SU-DHL-6 (cell line): Measurements from ENCODE around the gene DRGX.

Source experiments
- H2AFZ ChIP-seq: fragments of 200-600 bp; sonication (generic); 2 replicates; pipeline ENCODE4 v1.6.1; 2014; ENCODE audit warnings: low read depth, mild to moderate bottlenecking, moderate library complexity, mixed read lengths, antibody characterized with exemption, low read length; ENCODE audit not compliant: severe bottlenecking
- H3F3A ChIP-seq: fragments of 200-600 bp; shearing (Covaris generic); 2 replicates; pipeline ENCODE4 v1.6.0; 2016; ENCODE audit warnings: antibody characterized with exemption, mild to moderate bottlenecking; ENCODE audit not compliant: insufficient read depth
- H3K27ac ChIP-seq: fragments of 200-600 bp; sonication (generic); 2 replicates; pipeline ENCODE4 v1.5.1; 2016; ENCODE audit warnings: low read depth, mild to moderate bottlenecking, low read length, moderate library complexity, mixed read lengths
- H3K27me3 ChIP-seq: fragments of 200-600 bp; sonication (generic), shearing (Covaris generic); 2 replicates; pipeline ENCODE4 v1.6.0; 2014; ENCODE audit warnings: mild to moderate bottlenecking, low read length
- H3K36me3 ChIP-seq: fragments of 200-600 bp; sonication (generic); 2 replicates; pipeline ENCODE4 v1.6.1; 2014; ENCODE audit warnings: mild to moderate bottlenecking, low read length, mixed read lengths
- H3K4me2 ChIP-seq: fragments of 300-600, 200-600 bp; shearing (Covaris generic), sonication (generic); 2 replicates; pipeline ENCODE4 v1.6.0; 2014; ENCODE audit warnings: low read length, low read depth, mild to moderate bottlenecking; ENCODE audit not compliant: poor library complexity, severe bottlenecking
- H3K4me3 ChIP-seq: fragments of 200-600 bp; sonication (generic); 2 replicates; pipeline ENCODE4 v1.5.1; 2014; ENCODE audit warnings: antibody characterized with exemption, low read length, mild to moderate bottlenecking, mixed read lengths; ENCODE audit not compliant: insufficient read depth, poor library complexity, severe bottlenecking
- H3K79me2 ChIP-seq: fragments of 200-600 bp; sonication (generic); 2 replicates; pipeline ENCODE4 v1.6.1; 2014; ENCODE audit warnings: mild to moderate bottlenecking, low read length, moderate library complexity; ENCODE audit not compliant: insufficient read depth
- H3K9ac ChIP-seq: fragments of 200-600 bp; sonication (generic); 2 replicates; pipeline ENCODE4 v1.7.0; 2014; ENCODE audit warnings: mild to moderate bottlenecking, low read length
- H3K9me2 ChIP-seq: fragments of 200-600 bp; sonication (generic); replicated peaks from 2 replicates; pipeline ENCODE4 v1.6.1; 2014; ENCODE audit warnings: low read length; ENCODE audit not compliant: insufficient read depth
- H3K9me3 ChIP-seq: fragments of 200-600 bp; sonication (generic); 2 replicates; pipeline ENCODE4 v1.6.1; 2014; ENCODE audit warnings: low read length, mixed read lengths; ENCODE audit not compliant: insufficient read depth
- H4K20me1 ChIP-seq: fragments of 200-600 bp; sonication (generic); 2 replicates; pipeline ENCODE4 v1.6.1; 2014; ENCODE audit warnings: low read depth, mild to moderate bottlenecking, antibody characterized with exemption, low read length, moderate library complexity, mixed read lengths
- EZH2phosphoT487 ChIP-seq: fragments of 200-600 bp; sonication (generic), shearing (Covaris generic); conservative IDR thresholded peaks from 2 replicates; pipeline ENCODE4 v1.6.1; 2018; ENCODE audit warnings: mild to moderate bottlenecking, antibody characterized with exemption, low read length, moderate library complexity, mixed read lengths
- TF ChIP-seq, protein P1 (sequence below): fragments of 200-600 bp; sonication (generic); IDR thresholded peaks from one replicate; pipeline ENCODE4 v1.5.1; 2017; ENCODE audit warnings: antibody characterized with exemption, mild to moderate bottlenecking, low read length, moderate library complexity; ENCODE audit not compliant: insufficient read depth, poor library complexity, severe bottlenecking

The DRGX gene

DNA sequence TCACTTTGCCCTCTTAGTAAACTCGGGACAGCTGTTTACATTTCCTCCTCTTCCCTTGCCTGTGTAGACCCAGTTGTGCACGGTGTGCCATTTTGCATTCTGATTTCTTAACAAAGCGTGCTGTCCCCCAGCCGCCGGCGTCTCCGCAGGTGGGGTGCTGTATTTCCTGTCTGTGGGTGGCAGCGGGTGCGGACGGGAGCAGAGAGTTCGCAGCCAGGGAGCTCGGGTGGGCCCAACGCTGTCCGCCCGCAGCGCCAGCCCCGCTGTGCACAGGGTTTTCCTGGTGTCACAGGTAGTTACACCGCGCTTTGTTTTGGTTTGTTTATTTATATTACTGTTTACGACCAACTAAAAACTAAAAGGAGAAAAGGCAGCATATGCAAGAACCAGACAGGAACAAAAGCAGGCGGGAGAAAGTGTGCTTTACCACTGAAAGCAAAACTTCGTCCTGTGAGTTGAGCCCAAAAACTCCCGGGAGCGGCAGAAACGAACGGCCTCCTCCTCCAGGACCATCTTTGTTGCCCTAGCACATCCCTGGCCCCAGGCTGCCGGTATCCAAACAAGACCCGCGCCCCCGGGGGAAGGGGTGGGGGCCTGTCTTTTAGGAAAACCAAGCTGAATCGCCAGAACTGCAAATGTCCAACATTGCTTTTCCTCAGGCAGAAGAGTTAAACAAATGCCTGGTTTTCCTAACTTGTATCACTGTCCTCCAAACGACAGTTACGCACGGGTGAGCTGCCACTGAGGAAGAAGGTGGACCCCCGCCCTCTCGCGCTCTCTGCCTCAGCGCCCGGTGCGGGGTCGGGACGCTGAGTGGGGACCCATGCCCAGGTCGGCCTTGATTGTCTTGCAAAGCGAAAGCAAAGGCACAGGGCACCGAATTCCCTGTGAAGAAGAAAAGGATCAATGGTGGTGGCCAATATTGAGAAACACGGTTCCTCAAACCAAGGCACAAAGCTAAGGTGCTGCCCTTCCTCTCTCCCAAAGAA, 45.9 kb upstream of the DRGX start:
- Histone ChIP-seq H4K20me1 (no peaks in the 10 kb centered on the region), H3K27me3 (no peaks in the 10 kb centered on the region), H3F3A (no peaks in the 10 kb centered on the region), H3K27ac (no peak overlapping the region), H3K9ac (no peak overlapping the region), H3K9me3 (no peaks in the 10 kb centered on the region), H3K4me2 (no peak overlapping the region), H3K4me3 (no peak overlapping the region), H3K79me2 (no peaks in the 10 kb centered on the region), H3K9me2 (no peaks in the 10 kb centered on the region), H3K36me3 (no peaks in the 10 kb centered on the region), H2AFZ (no peak overlapping the region)
- TF ChIP-seq EZH2phosphoT487 = no peak
- TF ChIP-seq, protein P1, sequence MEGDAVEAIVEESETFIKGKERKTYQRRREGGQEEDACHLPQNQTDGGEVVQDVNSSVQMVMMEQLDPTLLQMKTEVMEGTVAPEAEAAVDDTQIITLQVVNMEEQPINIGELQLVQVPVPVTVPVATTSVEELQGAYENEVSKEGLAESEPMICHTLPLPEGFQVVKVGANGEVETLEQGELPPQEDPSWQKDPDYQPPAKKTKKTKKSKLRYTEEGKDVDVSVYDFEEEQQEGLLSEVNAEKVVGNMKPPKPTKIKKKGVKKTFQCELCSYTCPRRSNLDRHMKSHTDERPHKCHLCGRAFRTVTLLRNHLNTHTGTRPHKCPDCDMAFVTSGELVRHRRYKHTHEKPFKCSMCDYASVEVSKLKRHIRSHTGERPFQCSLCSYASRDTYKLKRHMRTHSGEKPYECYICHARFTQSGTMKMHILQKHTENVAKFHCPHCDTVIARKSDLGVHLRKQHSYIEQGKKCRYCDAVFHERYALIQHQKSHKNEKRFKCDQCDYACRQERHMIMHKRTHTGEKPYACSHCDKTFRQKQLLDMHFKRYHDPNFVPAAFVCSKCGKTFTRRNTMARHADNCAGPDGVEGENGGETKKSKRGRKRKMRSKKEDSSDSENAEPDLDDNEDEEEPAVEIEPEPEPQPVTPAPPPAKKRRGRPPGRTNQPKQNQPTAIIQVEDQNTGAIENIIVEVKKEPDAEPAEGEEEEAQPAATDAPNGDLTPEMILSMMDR = no peak

DNA sequence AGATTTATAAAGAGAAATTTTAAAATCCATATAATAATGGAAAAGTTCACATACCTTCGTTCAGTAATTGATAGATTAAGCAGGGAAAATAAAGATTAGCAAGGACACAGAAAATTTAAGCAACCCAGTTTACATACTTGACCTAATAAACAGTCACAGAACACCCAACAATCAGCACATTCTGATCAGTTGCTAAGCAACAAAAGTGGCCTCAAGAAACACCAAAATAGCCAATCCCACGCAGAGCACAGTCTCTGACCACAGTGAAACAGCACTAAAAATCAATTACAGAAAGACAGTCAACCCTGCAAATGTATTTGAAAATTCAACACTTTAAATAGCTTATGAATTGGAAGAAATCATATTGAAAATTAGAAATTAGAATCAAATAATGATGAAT, 39.3 kb upstream of the DRGX start:
- no peaks in the 10 kb centered on the region for H3F3A ChIP-seq
- no peak overlapping the region for H3K27ac ChIP-seq
- no peaks in the 10 kb centered on the region for H3K9me3 ChIP-seq
- no peaks in the 10 kb centered on the region for H3K36me3 ChIP-seq
- no peaks in the 10 kb centered on the region for H4K20me1 ChIP-seq
- H3K4me2 ChIP-seq = no peak overlapping the region
- no peaks in the 10 kb centered on the region for H3K79me2 ChIP-seq
- H3K27me3 ChIP-seq = no peaks in the 10 kb centered on the region
- no peak overlapping the region for H3K4me3 ChIP-seq
- TF ChIP-seq EZH2phosphoT487 = no peak
- TF ChIP-seq, protein P1 = no peak
- H3K9me2 ChIP-seq = no peaks in the 10 kb centered on the region
- H2AFZ ChIP-seq = no peak overlapping the region
- no peak overlapping the region for H3K9ac ChIP-seq

DNA sequence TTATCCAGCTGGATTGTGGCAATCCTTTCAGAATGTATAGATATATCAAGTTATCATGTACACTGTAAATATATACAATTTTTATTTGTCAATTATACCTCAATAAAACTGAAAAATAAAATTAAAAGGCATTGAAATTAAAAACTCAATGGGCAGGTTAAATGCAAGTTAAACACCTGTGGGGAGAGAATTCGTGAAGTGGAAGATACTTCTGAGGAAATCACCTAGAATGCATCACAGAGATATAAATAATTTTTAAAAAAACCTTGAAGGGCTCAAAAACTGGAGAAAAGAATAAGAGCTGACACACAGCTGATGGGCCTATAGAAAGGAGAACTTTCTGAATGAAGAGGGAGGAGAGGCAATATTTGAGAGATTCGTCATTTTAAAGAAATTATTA, 37.2 kb upstream of the DRGX start:
- Histone ChIP-seq H3F3A (no peaks in the 10 kb centered on the region), H3K9me3 (no peaks in the 10 kb centered on the region), H4K20me1 (no peaks in the 10 kb centered on the region), H3K9ac (no peak overlapping the region), H3K36me3 (no peaks in the 10 kb centered on the region), H2AFZ (no peak overlapping the region), H3K27ac (no peak overlapping the region), H3K4me3 (no peak overlapping the region), H3K27me3 (no peaks in the 10 kb centered on the region), H3K4me2 (no peak overlapping the region), H3K9me2 (no peaks in the 10 kb centered on the region), H3K79me2 (no peaks in the 10 kb centered on the region)
- TF ChIP-seq, protein P1 = no peak
- no peak for TF ChIP-seq EZH2phosphoT487
